Fibroblast of lung (primary cell): ENCODE data around the gene OR4E1. TPM values are rescaled to one million over a fixed set of nuclear protein-coding genes. Genes with fewer than 3 reads are reported as not detected.

Experiments used
- DNase-seq, 2 donors: peaks; one replicate each; pipeline versions ENCODE4 v3.0.0 to v3.0.0-alpha.2; 2010; ENCODE audit warnings: low read depth in 2 of 2
- H2AFZ ChIP-seq: 2 replicates; pipeline ENCODE4 v1.5.1; 2012; ENCODE audit warnings: low read length, control low read depth, inconsistent platforms
- H3K27ac ChIP-seq: 2 replicates; pipeline ENCODE4 v1.5.1; 2011; ENCODE audit warnings: low read length, control low read depth; ENCODE audit not compliant: insufficient read depth
- H3K27me3 ChIP-seq: 2 replicates; pipeline ENCODE4 v1.5.1; 2011; ENCODE audit warnings: mild to moderate bottlenecking, low read length; ENCODE audit not compliant: control insufficient read depth, insufficient read depth
- H3K36me3 ChIP-seq: 2 replicates; pipeline ENCODE4 v1.5.1; 2011; ENCODE audit warnings: low read length; ENCODE audit not compliant: control insufficient read depth, insufficient read depth
- H3K4me1 ChIP-seq: 2 replicates; pipeline ENCODE4 v1.5.1; 2011; ENCODE audit warnings: low read length; ENCODE audit not compliant: control insufficient read depth, insufficient read depth; ENCODE audit errors: extremely low read depth
- H3K4me2 ChIP-seq: 2 replicates; pipeline ENCODE4 v1.5.1; 2011; ENCODE audit warnings: low read length, control low read depth; ENCODE audit not compliant: insufficient read depth; ENCODE audit errors: extremely low read depth
- H3K4me3 ChIP-seq, 4 experiments: fragments of 200-600 bp in 1 of 4; sonication (generic) in 1 of 4; replicated peaks in 1 of 4; 2 replicates each; pipeline ENCODE4 v1.5.1; 2011 to 2016; ENCODE audit warnings: low read length in 4 of 4, low read depth in 3 of 4, mild to moderate bottlenecking in 3 of 4, control low read depth in 2 of 4, inconsistent platforms in 1 of 4, mixed read lengths in 1 of 4; ENCODE audit not compliant: insufficient read depth in 1 of 4; ENCODE audit errors: control extremely low read depth in 1 of 4
- H3K79me2 ChIP-seq: 2 replicates; pipeline ENCODE4 v1.5.1; 2012; ENCODE audit warnings: mild to moderate bottlenecking, low read length, inconsistent platforms; ENCODE audit not compliant: control insufficient read depth, insufficient read depth
- H3K9ac ChIP-seq: 2 replicates; pipeline ENCODE4 v1.5.1; 2011; ENCODE audit warnings: mild to moderate bottlenecking, low read length, control low read depth; ENCODE audit not compliant: insufficient read depth
- H3K9me3 ChIP-seq: 2 replicates; pipeline ENCODE4 v1.5.1; 2012; ENCODE audit warnings: low read depth, low read length; ENCODE audit not compliant: control insufficient read depth, insufficient read depth
- H4K20me1 ChIP-seq: 2 replicates; pipeline ENCODE4 v1.5.1; 2011; ENCODE audit warnings: low read length; ENCODE audit not compliant: control insufficient read depth, insufficient read depth; ENCODE audit errors: extremely low read depth
- EZH2 ChIP-seq: IDR thresholded peaks from 2 replicates; pipeline ENCODE4 v1.5.1; 2012; ENCODE audit warnings: low read length, control low read depth, mild to moderate bottlenecking; ENCODE audit errors: missing control alignments
- polyA plus RNA-seq, 2 donors: library from polyadenylated mRNA; depleted of rRNA in 1 of 2; stranded (reverse) in 1 of 2; unstranded in 1 of 2; fragments of >200 nt; gene quantifications; 2 replicates each; pipeline ENCODE4 v1.2.1, GENCODE V29; 2011 to 2012; ENCODE audit warnings: missing spikeins in 1 of 2
- total RNA-seq: library from RNA; depleted of rRNA; stranded (reverse); fragments of >200 nt; gene quantifications from 2 replicates; pipeline ENCODE4 v1.2.1, GENCODE V29; 2014
- TF ChIP-seq, protein P1 (sequence below), 2 donors: IDR thresholded peaks in 1 of 2; conservative IDR thresholded peaks in 1 of 2; 1 replicate in 1 of 2; 2 replicates in 1 of 2; pipeline ENCODE4 v1.5.1; 2011 to 2012; ENCODE audit warnings: low read length in 2 of 2, control low read depth in 1 of 2, inconsistent platforms in 1 of 2, low read depth in 1 of 2, mild to moderate bottlenecking in 1 of 2

The OR4E1 gene
- total and polyA plus RNA-seq, 2 donors (not counting 1 experiment from before 2014, with no cell fraction given), result not detected

GRCh38 chr14:21714318-21714929 lies 40.8 kb upstream of the OR4E1 start:
- no peak for DNase-seq
- Histone ChIP-seq H3K27me3 (no peaks in the 10 kb centered on the region), H3K4me1 (no peaks in the 10 kb centered on the region), H3K4me2 (no peak overlapping the region), H3K36me3 (no peaks in the 10 kb centered on the region), H3K9ac (no peak overlapping the region), H3K9me3 (no peaks in the 10 kb centered on the region), H3K79me2 (no peaks in the 10 kb centered on the region), H4K20me1 (no peaks in the 10 kb centered on the region), H3K4me3 (no peak overlapping the region), H3K27ac (no peak overlapping the region), H2AFZ (no peak overlapping the region)
- TF ChIP-seq, protein P1, sequence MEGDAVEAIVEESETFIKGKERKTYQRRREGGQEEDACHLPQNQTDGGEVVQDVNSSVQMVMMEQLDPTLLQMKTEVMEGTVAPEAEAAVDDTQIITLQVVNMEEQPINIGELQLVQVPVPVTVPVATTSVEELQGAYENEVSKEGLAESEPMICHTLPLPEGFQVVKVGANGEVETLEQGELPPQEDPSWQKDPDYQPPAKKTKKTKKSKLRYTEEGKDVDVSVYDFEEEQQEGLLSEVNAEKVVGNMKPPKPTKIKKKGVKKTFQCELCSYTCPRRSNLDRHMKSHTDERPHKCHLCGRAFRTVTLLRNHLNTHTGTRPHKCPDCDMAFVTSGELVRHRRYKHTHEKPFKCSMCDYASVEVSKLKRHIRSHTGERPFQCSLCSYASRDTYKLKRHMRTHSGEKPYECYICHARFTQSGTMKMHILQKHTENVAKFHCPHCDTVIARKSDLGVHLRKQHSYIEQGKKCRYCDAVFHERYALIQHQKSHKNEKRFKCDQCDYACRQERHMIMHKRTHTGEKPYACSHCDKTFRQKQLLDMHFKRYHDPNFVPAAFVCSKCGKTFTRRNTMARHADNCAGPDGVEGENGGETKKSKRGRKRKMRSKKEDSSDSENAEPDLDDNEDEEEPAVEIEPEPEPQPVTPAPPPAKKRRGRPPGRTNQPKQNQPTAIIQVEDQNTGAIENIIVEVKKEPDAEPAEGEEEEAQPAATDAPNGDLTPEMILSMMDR (conservative IDR thresholded peaks at IDR 0.05 in 1 of 2, IDR thresholded peaks at IDR 0.05 in 1 of 2; ENCODE audit: low read depth in 1 of 2, low read length in 2 of 2), result no peak

GRCh38 chr14:21712036-21712435 lies 38.4 kb upstream of the OR4E1 start:
- DNase-seq, result no peak
- Histone ChIP-seq H3K4me3 (no peak overlapping the region), H3K4me1 (no peaks in the 10 kb centered on the region), H3K27ac (no peak overlapping the region), H2AFZ (no peak overlapping the region), H3K79me2 (no peaks in the 10 kb centered on the region), H4K20me1 (no peaks in the 10 kb centered on the region), H3K9me3 (no peaks in the 10 kb centered on the region), H3K4me2 (no peak overlapping the region), H3K9ac (no peak overlapping the region), H3K36me3 (no peaks in the 10 kb centered on the region), H3K27me3 (no peaks in the 10 kb centered on the region)
- TF ChIP-seq, protein P1 (conservative IDR thresholded peaks at IDR 0.05 in 1 of 2, IDR thresholded peaks at IDR 0.05 in 1 of 2; ENCODE audit: low read depth in 1 of 2, low read length in 2 of 2), result no peak
- TF ChIP-seq EZH2, result no peak

GRCh38 chr14:21711360-21711961 lies 37.8 kb upstream of the OR4E1 start:
- Histone ChIP-seq H3K9me3 (no peaks in the 10 kb centered on the region), H3K79me2 (no peaks in the 10 kb centered on the region), H3K27ac (no peak overlapping the region), H4K20me1 (no peaks in the 10 kb centered on the region), H3K4me3 (no peak overlapping the region), H3K27me3 (no peaks in the 10 kb centered on the region), H3K4me2 (no peak overlapping the region), H3K4me1 (no peaks in the 10 kb centered on the region), H2AFZ (no peak overlapping the region), H3K9ac (no peak overlapping the region), H3K36me3 (no peaks in the 10 kb centered on the region)
- DNase-seq, result peak; percentile 18 to 50
- TF ChIP-seq, protein P1 (conservative IDR thresholded peaks at IDR 0.05 in 1 of 2, IDR thresholded peaks at IDR 0.05 in 1 of 2; ENCODE audit: low read depth in 1 of 2, low read length in 2 of 2), result peak; percentile 69 to 81
- TF ChIP-seq EZH2, result no peak
